Small intestine (tissue), 7 donors: ENCODE results near the gene MALT1. TPM values are rescaled to one million over a fixed set of nuclear protein-coding genes. Genes with fewer than 3 reads are reported as not detected.

Source experiments
- DNase-seq, 2 donors: peaks; one replicate each; pipeline versions ENCODE4 v3.0.0 to v3.0.0-alpha.2; 2013
- FAIRE-seq: peaks from 2 replicates; lab custom pipeline; 2012; peaks lifted over from hg19 to GRCh38; lab: Jason Lieb, UNC
- H3K27ac ChIP-seq, 3 donors: one replicate each; pipeline ENCODE4 v1.5.1; 2013; ENCODE audit warnings: low read length in 2 of 3, mild to moderate bottlenecking in 2 of 3, control low read depth in 1 of 3, inconsistent platforms in 1 of 3, low read depth in 1 of 3, moderate library complexity in 1 of 3
- H3K27me3 ChIP-seq, 3 donors: one replicate each; pipeline ENCODE4 v1.6.1; 2013; ENCODE audit warnings: low read length in 3 of 3, inconsistent platforms in 1 of 3; ENCODE audit not compliant: control insufficient read depth in 3 of 3, insufficient read depth in 3 of 3
- H3K36me3 ChIP-seq, 3 donors: one replicate each; pipeline ENCODE4 v1.6.1; 2013; ENCODE audit warnings: low read length in 3 of 3, inconsistent platforms in 1 of 3, low read depth in 1 of 3, mild to moderate bottlenecking in 1 of 3, moderate library complexity in 1 of 3; ENCODE audit not compliant: control insufficient read depth in 3 of 3, insufficient read depth in 2 of 3
- H3K4me1 ChIP-seq, 3 donors: one replicate each; pipeline ENCODE4 v1.6.1; 2013; ENCODE audit warnings: low read length in 2 of 3, inconsistent platforms in 1 of 3, low read depth in 1 of 3, mild to moderate bottlenecking in 1 of 3, moderate library complexity in 1 of 3; ENCODE audit not compliant: control insufficient read depth in 3 of 3, insufficient read depth in 2 of 3
- H3K4me3 ChIP-seq, 3 donors: one replicate each; pipeline ENCODE4 v1.5.1; 2013; ENCODE audit warnings: low read length in 3 of 3, control low read depth in 1 of 3, inconsistent platforms in 1 of 3, low read depth in 1 of 3, mild to moderate bottlenecking in 1 of 3, moderate library complexity in 1 of 3
- H3K9me3 ChIP-seq, 2 donors: one replicate each; pipeline ENCODE4 v1.6.1; 2013; ENCODE audit warnings: low read depth in 1 of 2, low read length in 1 of 2; ENCODE audit not compliant: control insufficient read depth in 2 of 2, insufficient read depth in 1 of 2
- WGBS, 3 donors: extraction: QIAGEN DNeasy Blood & Tissue Kit; methylation state at CpG; one replicate each; pipeline ENCODE4 v1.1.7; 2013; 5-methylcytosine and 5-hydroxymethylcytosine counted together
- polyA plus RNA-seq, 4 donors: library from polyadenylated mRNA; stranded (reverse) in 3 of 4; unstranded in 1 of 4; fragments of 200-250 nt in 3 of 4; fragments of 120-200 nt in 1 of 4; gene quantifications; one replicate each; pipeline versions ENCODE4 v1.2.1 to v1.2.3, GENCODE V29; 2013
- donor health status: healthy with polysubstance abuse.
- donor health status: control.
- donor health status: control.
- donor health status: Bipolar disorder and iron deficiency.
- donor health status: healthy.

Gene MALT1
- polyA plus RNA-seq, 4 donors = 4.9 to 27.6 (median 6.3) TPM

GRCh38 chr18:58721566-58722239 lies 50.4 kb downstream of the MALT1 start:
- no peaks in the 10 kb centered on the region for H3K9me3 ChIP-seq
- no peaks in the 10 kb centered on the region for H3K27me3 ChIP-seq
- WGBS, 3 donors = 93 to 95% (median 95%) methylated on average over 9 of the region's 9 CpGs
- DNase-seq (no peak), FAIRE-seq (no peak)
- H3K27ac ChIP-seq = no peak overlapping the region
- peaks cover 0 to 23% (median 2%) of the 10 kb centered on the region in 3 donors for H3K36me3 ChIP-seq
- no peak overlapping the region for H3K4me3 ChIP-seq
- peaks cover 0 to 2% (median 0%) of the 10 kb centered on the region in 3 donors for H3K4me1 ChIP-seq

- FAIRE-seq (no peak), DNase-seq (no peak)
- no peaks in the 10 kb centered on the region for H3K27me3 ChIP-seq
- no peak overlapping the region for H3K4me3 ChIP-seq
- H3K9me3 ChIP-seq = no peaks in the 10 kb centered on the region
- H3K4me1 ChIP-seq = peaks cover 0 to 2% (median 0%) of the 10 kb centered on the region in 3 donors
- H3K27ac ChIP-seq = no peak overlapping the region
- peaks cover 0 to 19% (median 2%) of the 10 kb centered on the region in 3 donors for H3K36me3 ChIP-seq
- 81 to 92% (median 86%) methylated on average over 3 of the region's 3 CpGs for WGBS, 3 donors
Measured at GRCh38 chr18:58723810-58724602, 52.7 kb downstream of the MALT1 start.

- FAIRE-seq (no peak), DNase-seq (no peak)
- H3K36me3 ChIP-seq = peaks cover 0 to 16% (median 2%) of the 10 kb centered on the region in 3 donors
- no peak overlapping the region for H3K27ac ChIP-seq
- peaks cover 0 to 2% (median 0%) of the 10 kb centered on the region in 3 donors for H3K4me1 ChIP-seq
- H3K9me3 ChIP-seq = no peaks in the 10 kb centered on the region
- no peaks in the 10 kb centered on the region for H3K27me3 ChIP-seq
- WGBS, 3 donors = 98 to 99% (median 98%) methylated on average over 6 of the region's 6 CpGs
- no peak overlapping the region for H3K4me3 ChIP-seq
Measured at GRCh38 chr18:58726671-58727070, 55.4 kb downstream of the MALT1 start.

GRCh38 chr18:58727776-58728500 lies 56.7 kb downstream of the MALT1 start:
- FAIRE-seq = no peak
- 89 to 93% (median 91%) methylated on average over 6 of the region's 6 CpGs for WGBS, 3 donors

GRCh38 chr18:58728719-58729118 lies 57.5 kb downstream of the MALT1 start:
- FAIRE-seq (no peak), DNase-seq (no peak)
- H3K4me3 ChIP-seq = no peak overlapping the region
- H3K4me1 ChIP-seq = no peaks in the 10 kb centered on the region
- H3K9me3 ChIP-seq = no peaks in the 10 kb centered on the region
- H3K27me3 ChIP-seq = no peaks in the 10 kb centered on the region
- 81 to 96% (median 81%) methylated on average over 3 of the region's 3 CpGs for WGBS, 3 donors
- H3K36me3 ChIP-seq = peaks cover 0 to 13% (median 0%) of the 10 kb centered on the region in 3 donors
- no peak overlapping the region for H3K27ac ChIP-seq

More at GRCh38 chr18:58727776-58728500, 56.7 kb downstream of the MALT1 start:
- Histone ChIP-seq H3K36me3 (peaks cover 0 to 13% (median under 1%) of the 10 kb centered on the region in 3 donors), H3K4me1 (no peaks in the 10 kb centered on the region), H3K4me3 (no peak overlapping the region), H3K27me3 (no peaks in the 10 kb centered on the region), H3K9me3 (no peaks in the 10 kb centered on the region), H3K27ac (no peak overlapping the region)
- DNase-seq = no peak

- no peaks in the 10 kb centered on the region for H3K27me3 ChIP-seq
- peaks cover 0 to 12% (median 5%) of the 10 kb centered on the region in 3 donors for H3K36me3 ChIP-seq
- H3K4me3 ChIP-seq = no peak overlapping the region
- H3K9me3 ChIP-seq = no peaks in the 10 kb centered on the region
- no peaks in the 10 kb centered on the region for H3K4me1 ChIP-seq
- no peak for FAIRE-seq
- DNase-seq = no peak
- 90 to 100% (median 96%) methylated on average over 2 of the region's 2 CpGs for WGBS, 3 donors
- H3K27ac ChIP-seq = no peak overlapping the region
Measured at GRCh38 chr18:58730618-58731017, 59.4 kb downstream of the MALT1 start.

- DNase-seq (no peak), FAIRE-seq (no peak)
- H3K9me3 ChIP-seq = no peaks in the 10 kb centered on the region
- H3K27ac ChIP-seq = no peak overlapping the region
- no peaks in the 10 kb centered on the region for H3K27me3 ChIP-seq
- H3K36me3 ChIP-seq = peaks cover 0 to 18% (median 8%) of the 10 kb centered on the region in 3 donors
- 89 to 97% (median 94%) methylated on average over 2 of the region's 2 CpGs for WGBS, 3 donors
- H3K4me3 ChIP-seq = no peak overlapping the region
- no peaks in the 10 kb centered on the region for H3K4me1 ChIP-seq
Measured at GRCh38 chr18:58732471-58732870, 61.2 kb downstream of the MALT1 start.

- FAIRE-seq (no peak), DNase-seq (no peak)
- no peak overlapping the region for H3K27ac ChIP-seq
- no peaks in the 10 kb centered on the region for H3K4me1 ChIP-seq
- H3K4me3 ChIP-seq = no peak overlapping the region
- 98 to 100% (median 100%) methylated on average over 1 of the region's 1 CpG for WGBS, 3 donors
- no peaks in the 10 kb centered on the region for H3K27me3 ChIP-seq
- peaks cover 0 to 17% (median 11%) of the 10 kb centered on the region in 3 donors for H3K36me3 ChIP-seq
- H3K9me3 ChIP-seq = no peaks in the 10 kb centered on the region
Measured at GRCh38 chr18:58733866-58734265, 62.6 kb downstream of the MALT1 start.
